Endothelial cell (in vitro differentiated cells): ENCODE results near the gene DNAAF9. TPM values are rescaled to one million over a fixed set of nuclear protein-coding genes. Genes with fewer than 3 reads are reported as not detected.

Source experiments
- DNase-seq: peaks from one replicate; pipeline ENCODE4 v3.0.0; 2021; ENCODE audit warnings: low spot score
- H3K27ac Mint-ChIP-seq: one replicate; pipeline ENCODE4 v1.8.0; 2021; ENCODE audit warnings: mixed read lengths, inconsistent platforms; ENCODE audit not compliant: unreplicated experiment
- H3K27me3 Mint-ChIP-seq: one replicate; pipeline ENCODE4 v1.8.0; 2021; ENCODE audit warnings: mild to moderate bottlenecking, moderate library complexity, mixed read lengths, inconsistent platforms; ENCODE audit not compliant: unreplicated experiment
- H3K36me3 Mint-ChIP-seq: one replicate; pipeline ENCODE4 v1.8.0; 2021; ENCODE audit warnings: mild to moderate bottlenecking, low read depth, mixed read lengths, inconsistent platforms; ENCODE audit not compliant: unreplicated experiment
- H3K4me1 Mint-ChIP-seq: one replicate; pipeline ENCODE4 v1.8.0; 2021; ENCODE audit warnings: mild to moderate bottlenecking, mixed read lengths, inconsistent platforms; ENCODE audit not compliant: unreplicated experiment
- H3K4me3 Mint-ChIP-seq: one replicate; pipeline ENCODE4 v1.8.0; 2021; ENCODE audit warnings: mild to moderate bottlenecking, mixed read lengths, inconsistent platforms; ENCODE audit not compliant: unreplicated experiment
- H3K9me3 Mint-ChIP-seq: one replicate; pipeline ENCODE4 v1.8.0; 2021; ENCODE audit warnings: mixed read lengths, inconsistent platforms; ENCODE audit not compliant: unreplicated experiment
- CTCF ChIP-seq: fragments of 200-600 bp; sonication (generic); IDR thresholded peaks from one replicate; pipeline ENCODE4 v1.5.0; 2021; ENCODE audit warnings: antibody characterized with exemption; ENCODE audit not compliant: unreplicated experiment
- total RNA-seq: library from RNA; stranded (reverse); fragmentation: NEBNext Ultra II Directional; extraction: Animal tissue kit (Norgen Biotek cat#: 25700); gene quantifications from one replicate; pipeline ENCODE4 v1.2.1, GENCODE V29; 2021; ENCODE audit not compliant: unreplicated experiment

The DNAAF9 gene
- total RNA-seq, 1 donor from 2014 or later, result 18.8 TPM

- no peak for DNase-seq
- Mint-ChIP-seq H3K4me3 (no peak overlapping the region), H3K27me3 (peaks cover 3% of the 10 kb centered on the region), H3K9me3 (no peaks in the 10 kb centered on the region), H3K4me1 (peaks cover 4% of the 10 kb centered on the region), H3K36me3 (peaks cover 4% of the 10 kb centered on the region), H3K27ac (no peak overlapping the region)
- no peak for TF ChIP-seq CTCF
Observed at GRCh38 chr20:3413393-3413889, 6.0 kb upstream of the DNAAF9 start.

GRCh38 chr20:3412600-3413392 is 5.3 kb upstream of the DNAAF9 start:
- Mint-ChIP-seq H3K9me3 (no peaks in the 10 kb centered on the region), H3K27me3 (peaks cover 4% of the 10 kb centered on the region), H3K27ac (no peak overlapping the region), H3K4me1 (peaks cover 6% of the 10 kb centered on the region), H3K36me3 (peaks cover 4% of the 10 kb centered on the region), H3K4me3 (no peak overlapping the region)
- TF ChIP-seq CTCF, result no peak
- no peak for DNase-seq

GRCh38 chr20:3410464-3410863 is 3.0 kb upstream of the DNAAF9 start:
- Mint-ChIP-seq H3K4me3 (no peak overlapping the region), H3K9me3 (no peaks in the 10 kb centered on the region), H3K36me3 (no peaks in the 10 kb centered on the region), H3K27me3 (peaks cover 6% of the 10 kb centered on the region), H3K27ac (no peak overlapping the region), H3K4me1 (peaks cover 20% of the 10 kb centered on the region)
- TF ChIP-seq CTCF, result no peak
- no peak for DNase-seq

- Mint-ChIP-seq H3K27me3 (peaks cover 6% of the 10 kb centered on the region), H3K36me3 (no peaks in the 10 kb centered on the region), H3K4me1 (peaks cover 24% of the 10 kb centered on the region), H3K27ac (no peak overlapping the region), H3K9me3 (no peaks in the 10 kb centered on the region), H3K4me3 (no peak overlapping the region)
- TF ChIP-seq CTCF, result no peak
- no peak for DNase-seq
Observed at GRCh38 chr20:3409417-3409816, 1.9 kb upstream of the DNAAF9 start.
